ENCODE measurements around the gene KNL1. TPM values are rescaled to one million over a fixed set of nuclear protein-coding genes. Genes with fewer than 3 reads are reported as not detected.

Gene KNL1
- total RNA-seq, 2 donors from 2014 or later: not detected

DNA sequence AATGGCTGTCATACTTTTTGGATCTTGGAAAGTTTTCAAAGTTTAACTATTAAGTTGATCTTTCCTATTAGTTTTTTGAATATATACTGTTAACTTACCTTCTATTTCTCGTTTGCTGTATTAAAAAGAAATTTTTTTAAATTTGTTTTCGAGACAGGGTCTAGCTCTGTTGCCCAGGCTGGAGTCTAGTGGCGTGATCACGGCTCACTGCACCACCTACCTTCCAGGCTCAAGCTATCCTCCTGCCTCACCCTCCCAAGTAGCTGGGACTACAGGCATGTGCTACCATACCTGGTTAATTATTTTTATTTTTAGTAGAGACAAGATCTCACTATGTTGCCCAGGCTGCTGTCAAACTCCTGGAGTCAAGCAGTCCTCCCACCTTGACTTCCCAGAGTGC lies 4.6 kb downstream of the KNL1 start:
- Histone ChIP-seq H3K4me1 (peaks cover 10% of the 10 kb centered on the region), H3K4me3 (no peak overlapping the region), H3K36me3 (replicated peaks in 1 of 2; ENCODE audit: insufficient read depth in 1 of 2, low read depth in 2 of 2) (no peaks in the 10 kb centered on the region), H3K27ac (no peak overlapping the region), H3K27me3 (no peaks in the 10 kb centered on the region), H3K9me3 (no peaks in the 10 kb centered on the region)
- ATAC-seq (no peak), DNase-seq (no peak)
- WGBS, 2 donors: 64 to 83% methylated on average over 4 of the region's 4 CpGs
- intact Hi-C loops (cut with DNase I): no loop called here
- TF ChIP-seq CTCF (IDR thresholded peaks at IDR 0.05): no peak
- no peak for TF ChIP-seq POLR2A (IDR thresholded peaks at IDR 0.05)

DNA sequence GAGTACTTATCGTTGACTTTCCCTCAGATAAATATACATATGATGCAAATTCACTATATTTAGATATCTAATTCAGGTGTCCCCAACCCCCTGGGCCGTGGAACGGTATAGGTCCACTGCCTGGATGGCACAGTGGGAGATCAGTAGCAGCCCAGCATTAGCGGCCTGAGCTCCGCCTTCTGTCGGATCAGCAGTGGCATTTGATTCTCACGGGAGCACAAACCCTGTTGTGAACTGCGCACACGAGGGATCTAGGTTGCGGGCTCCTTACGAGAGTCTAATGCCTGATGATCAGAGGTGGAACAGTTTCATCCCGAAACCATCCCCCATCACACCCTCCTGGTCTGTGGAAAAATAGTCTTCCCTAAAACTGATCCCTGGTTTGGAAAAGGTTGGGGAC lies 6.9 kb downstream of the KNL1 start:
- Histone ChIP-seq H3K27ac (no peak overlapping the region), H3K4me1 (no peaks in the 10 kb centered on the region), H3K36me3 (replicated peaks in 1 of 2; ENCODE audit: insufficient read depth in 1 of 2, low read depth in 2 of 2) (no peaks in the 10 kb centered on the region), H3K9me3 (no peaks in the 10 kb centered on the region), H3K4me3 (no peak overlapping the region), H3K27me3 (no peaks in the 10 kb centered on the region)
- ATAC-seq (no peak), DNase-seq (no peak)
- intact Hi-C loops (cut with DNase I): no loop called here
- TF ChIP-seq CTCF (IDR thresholded peaks at IDR 0.05): no peak
- no peak for TF ChIP-seq POLR2A (IDR thresholded peaks at IDR 0.05)
- whole genome bisulfite sequencing, 2 donors: 86 to 89% methylated on average over 12 of the region's 12 CpGs

DNA sequence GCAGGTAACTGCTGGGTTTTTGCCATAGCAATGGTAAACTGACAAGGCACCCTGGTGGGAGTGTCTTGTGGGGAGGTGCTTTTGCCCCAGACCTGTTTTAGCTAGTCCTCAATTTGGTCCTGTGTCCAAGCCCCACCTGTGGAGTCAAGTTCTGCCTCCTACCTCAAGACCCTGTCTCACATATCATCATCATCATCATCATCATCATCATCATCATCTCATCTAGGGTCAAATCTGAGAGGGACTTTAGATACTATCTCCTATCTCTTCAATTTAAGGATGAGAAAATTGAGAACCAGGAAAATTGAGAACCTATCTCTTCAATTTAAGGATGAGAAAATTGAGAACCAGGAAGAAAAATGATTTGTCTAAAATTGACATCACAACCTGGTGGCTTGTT lies 9.9 kb downstream of the KNL1 start:
- Histone ChIP-seq H3K36me3 (replicated peaks in 1 of 2; ENCODE audit: insufficient read depth in 1 of 2, low read depth in 2 of 2) (no peaks in the 10 kb centered on the region), H3K9me3 (no peaks in the 10 kb centered on the region), H3K27me3 (no peaks in the 10 kb centered on the region), H3K27ac (no peak overlapping the region), H3K4me3 (no peak overlapping the region), H3K4me1 (no peaks in the 10 kb centered on the region)
- TF ChIP-seq CTCF (IDR thresholded peaks at IDR 0.05) (no peak), POLR2A (IDR thresholded peaks at IDR 0.05) (no peak)
- DNase-seq (no peak), ATAC-seq (no peak)
- intact Hi-C loops (cut with DNase I): no loop called here

- intact Hi-C loops (cut with DNase I): no loop called here
- Histone ChIP-seq H3K27me3 (no peaks in the 10 kb centered on the region), H3K4me3 (no peak overlapping the region), H3K36me3 (replicated peaks in 1 of 2; ENCODE audit: insufficient read depth in 1 of 2, low read depth in 2 of 2) (no peaks in the 10 kb centered on the region), H3K27ac (no peak overlapping the region), H3K4me1 (no peaks in the 10 kb centered on the region), H3K9me3 (no peaks in the 10 kb centered on the region)
- DNase-seq (no peak), ATAC-seq (no peak)
- TF ChIP-seq CTCF (IDR thresholded peaks at IDR 0.05): no peak
- TF ChIP-seq POLR2A (IDR thresholded peaks at IDR 0.05): no peak
- 75 to 96% methylated on average over 5 of the region's 5 CpGs for WGBS, 2 donors
Measured at GRCh38 chr15:40613080-40613479, 19.0 kb downstream of the KNL1 start.

GRCh38 chr15:40618023-40618422 lies 24.0 kb downstream of the KNL1 start:
- 82 to 89% methylated on average over 2 of the region's 2 CpGs for WGBS, 2 donors
- H3K27ac ChIP-seq: no peak overlapping the region
- no peak for TF ChIP-seq POLR2A (IDR thresholded peaks at IDR 0.05)
- no peak for TF ChIP-seq CTCF (IDR thresholded peaks at IDR 0.05)

More at GRCh38 chr15:40618023-40618422, 24.0 kb downstream of the KNL1 start:
- H3K36me3 ChIP-seq (replicated peaks in 1 of 2; ENCODE audit: insufficient read depth in 1 of 2, low read depth in 2 of 2): no peaks in the 10 kb centered on the region
- intact Hi-C loops (cut with DNase I): no loop called here
- DNase-seq: no peak
- H3K4me3 ChIP-seq: no peak overlapping the region
- no peak for ATAC-seq
- no peaks in the 10 kb centered on the region for H3K9me3 ChIP-seq
- no peaks in the 10 kb centered on the region for H3K4me1 ChIP-seq
- no peaks in the 10 kb centered on the region for H3K27me3 ChIP-seq
